SJCRH30 (cell line): Measurements from ENCODE around the gene PREX1. TPM values are rescaled to one million over a fixed set of nuclear protein-coding genes. Genes with fewer than 3 reads are reported as not detected.
"Not testable (repeated sequence)": the region's sequence is repeated elsewhere in the genome, so short reads cannot be mapped to it uniquely, and the experiment has no call there.

Experiments used
- DNase-seq, 2 experiments: peaks; one replicate each; pipeline ENCODE4 v3.0.0-alpha.2; 2015 to 2020
- H3K27ac ChIP-seq: fragments of 250-450 bp; sonication (Bioruptor Pico); 2 replicates; pipeline ENCODE4 v1.5.1; 2020; ENCODE audit warnings: mild to moderate bottlenecking, moderate library complexity
- H3K27me3 ChIP-seq: fragments of 250-450 bp; sonication (Bioruptor Pico); 2 replicates; pipeline ENCODE4 v1.5.1; 2020; ENCODE audit warnings: mild to moderate bottlenecking, moderate library complexity
- H3K36me3 ChIP-seq: fragments of 250-450 bp; sonication (Bioruptor Pico); 2 replicates; pipeline ENCODE4 v1.5.1; 2020; ENCODE audit warnings: mild to moderate bottlenecking, moderate library complexity
- H3K4me1 ChIP-seq: fragments of 250-450 bp; sonication (Bioruptor Pico); 2 replicates; pipeline ENCODE4 v1.5.1; 2020; ENCODE audit warnings: mild to moderate bottlenecking, moderate library complexity
- H3K4me3 ChIP-seq: fragments of 250-450 bp; sonication (Bioruptor Pico); 2 replicates; pipeline ENCODE4 v1.5.1; 2020; ENCODE audit warnings: mild to moderate bottlenecking, moderate library complexity
- H3K9me3 ChIP-seq: fragments of 250-450 bp; sonication (Bioruptor Pico); replicated peaks from 2 replicates; pipeline ENCODE4 v1.5.1; 2020; ENCODE audit warnings: mild to moderate bottlenecking, moderate library complexity
- total RNA-seq: library from RNA; depleted of rRNA; stranded (reverse); fragments of >200 nt; shearing (Covaris generic); gene quantifications from 2 replicates; pipeline ENCODE4 v1.2.3, GENCODE V29; 2014

Gene PREX1
- total RNA-seq, 1 experiment from 2014 or later = 88.9 TPM

DNA sequence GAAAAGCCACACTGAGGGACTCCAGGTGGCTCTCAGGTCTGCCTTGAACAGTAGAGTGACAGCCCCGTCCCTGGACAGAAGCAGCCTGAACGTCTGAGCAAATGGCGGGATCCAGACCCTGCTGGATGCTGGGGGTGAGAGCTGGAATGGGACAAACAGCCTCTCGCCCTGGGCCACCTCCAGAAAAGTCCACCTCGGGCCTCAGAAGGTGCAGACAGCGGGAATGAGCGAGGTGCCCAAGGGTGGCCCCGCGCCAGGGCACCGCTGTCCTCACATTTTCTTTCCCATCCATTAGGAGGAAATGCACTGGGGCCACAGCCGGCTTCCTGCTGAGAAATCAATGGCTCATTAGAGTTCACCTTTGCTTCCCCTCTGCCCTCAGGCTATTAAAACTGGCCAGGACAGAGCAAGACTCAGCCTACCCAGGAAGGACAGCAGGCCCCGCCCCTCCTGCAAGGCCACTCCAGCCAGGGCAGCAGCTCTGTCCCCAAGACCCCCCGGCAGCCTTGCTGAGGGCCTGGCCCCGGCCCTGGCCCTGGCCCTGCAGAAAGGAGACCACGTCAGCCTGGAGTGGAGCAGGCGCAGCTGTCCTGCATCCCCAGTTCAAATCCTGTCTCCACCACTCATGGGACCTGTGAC lies 229.4 kb downstream of the PREX1 start:
- H3K4me1 ChIP-seq = peaks cover 20% of the 10 kb centered on the region
- not testable (repeated sequence) for H3K36me3 ChIP-seq, H3K9me3 ChIP-seq, DNase-seq, H3K27ac ChIP-seq, H3K27me3 ChIP-seq, H3K4me3 ChIP-seq

DNA sequence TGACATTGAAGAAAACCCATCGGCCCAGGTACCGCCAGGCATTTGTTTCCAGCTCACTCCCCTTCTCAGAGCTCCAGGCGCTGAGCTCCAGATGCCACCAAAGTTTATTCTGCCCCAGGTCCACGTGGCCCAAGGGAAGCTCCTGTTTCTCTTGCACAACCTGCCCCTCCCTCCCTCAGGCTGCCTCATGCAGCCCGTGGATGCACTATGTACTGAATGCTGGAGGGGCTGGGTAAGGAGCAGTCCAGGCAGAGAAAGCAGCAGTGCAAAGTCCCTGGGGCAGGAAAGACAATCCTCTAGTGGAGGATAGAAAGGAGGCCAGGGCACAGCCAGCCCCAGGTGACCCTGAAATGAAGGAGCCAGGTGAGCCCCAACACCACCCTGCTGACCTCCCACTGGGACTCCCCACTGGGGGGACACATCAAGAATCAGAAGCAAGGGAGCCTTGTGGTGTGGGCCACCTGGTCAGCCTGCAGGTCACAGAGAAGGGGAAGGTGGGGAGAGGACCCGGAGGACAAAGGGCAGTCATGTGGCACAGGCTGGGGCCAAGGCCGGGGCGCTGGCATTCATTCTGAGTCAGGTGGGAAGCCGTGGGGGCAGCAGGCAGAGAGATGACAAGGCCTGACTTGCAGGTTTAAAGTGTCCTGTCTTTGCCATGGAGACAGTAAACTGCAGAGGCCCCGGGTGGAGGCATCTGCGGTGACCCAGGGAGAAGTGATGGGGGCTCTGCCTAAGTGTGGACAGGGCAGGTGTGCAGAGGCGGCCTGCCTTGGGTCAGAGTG lies 230.1 kb downstream of the PREX1 start:
- H3K9me3 ChIP-seq = peaks cover 5% of the 10 kb centered on the region; the same call in 1 of the 2 replicates
- H3K27ac ChIP-seq = no peak overlapping the region
- H3K27me3 ChIP-seq = no peaks in the 10 kb centered on the region
- H3K4me1 ChIP-seq = peaks cover 13% of the 10 kb centered on the region
- H3K4me3 ChIP-seq = no peak overlapping the region
- no peaks in the 10 kb centered on the region for H3K36me3 ChIP-seq
- no peak for DNase-seq

DNA sequence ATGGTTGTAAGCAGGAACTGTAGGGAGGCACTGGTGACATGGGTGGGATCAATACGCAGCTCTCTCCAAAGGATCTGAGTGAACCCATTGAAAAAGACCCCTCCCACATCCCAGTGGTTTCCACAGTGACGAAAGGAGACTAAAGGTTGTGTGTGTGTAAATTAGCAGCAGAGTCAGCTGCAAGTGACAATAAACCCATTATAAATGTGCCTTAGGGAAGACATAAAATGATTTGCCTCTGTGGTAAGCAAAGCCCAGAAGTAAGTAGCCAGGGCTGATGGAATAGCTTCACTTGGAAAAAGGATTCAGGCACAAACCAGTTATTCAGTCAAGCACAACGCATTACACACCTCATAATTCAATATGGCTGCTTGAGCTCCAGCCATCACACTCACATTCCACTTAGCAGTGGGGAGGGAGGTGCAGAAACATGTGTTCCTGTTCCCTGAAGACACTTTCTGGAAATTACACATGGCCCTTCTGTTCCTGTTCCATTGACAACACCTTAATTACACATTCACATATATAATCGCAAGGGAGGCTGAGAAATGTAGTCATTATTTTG lies 231.4 kb downstream of the PREX1 start:
- Histone ChIP-seq H3K4me1 (peaks cover 18% of the 10 kb centered on the region), H3K36me3 (no peaks in the 10 kb centered on the region), H3K4me3 (no peak overlapping the region), H3K27me3 (no peaks in the 10 kb centered on the region), H3K27ac (no peak overlapping the region), H3K9me3 (0 out of 2 replicates have a peak, but pooled peaks cover 2% of the 10 kb centered on the region)
- DNase-seq = no peak

DNA sequence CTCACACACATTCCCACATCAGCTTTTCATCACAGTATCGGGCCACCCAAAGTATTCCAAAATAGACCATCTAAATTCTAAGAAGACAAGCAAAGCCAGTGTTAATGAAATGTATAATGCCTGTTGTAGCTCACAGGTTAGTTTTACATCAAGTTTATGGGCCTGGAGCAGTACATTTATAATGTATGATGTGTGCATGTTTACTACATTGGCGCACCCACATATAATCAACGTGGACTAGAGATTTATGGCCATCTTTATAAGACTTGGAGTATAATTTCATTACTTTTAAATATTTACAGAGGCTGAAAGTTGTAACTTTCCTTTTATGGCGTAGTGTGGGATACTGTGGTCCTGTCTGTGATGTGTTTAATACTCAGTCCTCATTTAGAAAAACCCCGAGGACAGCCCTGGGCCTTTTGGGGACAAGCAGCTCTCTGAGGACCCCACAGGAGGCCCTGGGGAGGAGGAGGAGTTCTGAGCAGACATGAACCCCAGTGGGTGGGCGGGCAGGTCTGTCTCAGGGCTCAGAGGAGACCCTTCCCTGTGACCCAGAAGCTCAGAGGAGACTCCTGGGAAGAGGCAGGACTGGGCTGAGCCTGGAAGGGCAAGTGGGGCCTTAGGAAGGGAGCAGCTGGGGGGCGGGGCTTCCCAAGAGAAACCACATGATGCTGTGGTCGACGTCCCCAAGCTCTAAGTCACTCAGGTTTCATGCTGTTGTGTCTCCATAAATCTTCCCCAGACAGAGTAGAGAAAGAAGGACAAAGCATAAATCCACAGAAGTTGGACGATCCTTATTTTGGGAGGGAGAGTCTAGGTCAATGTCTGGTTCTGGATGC lies 232.1 kb downstream of the PREX1 start:
- H3K4me3 ChIP-seq = no peak overlapping the region
- H3K36me3 ChIP-seq = no peaks in the 10 kb centered on the region
- DNase-seq = peak; percentile 73 to 87
- 0 out of 2 replicates have a peak, but pooled peaks cover 2% of the 10 kb centered on the region for H3K9me3 ChIP-seq
- H3K27me3 ChIP-seq = no peaks in the 10 kb centered on the region
- H3K27ac ChIP-seq = no peak overlapping the region
- peaks cover 18% of the 10 kb centered on the region for H3K4me1 ChIP-seq

DNA sequence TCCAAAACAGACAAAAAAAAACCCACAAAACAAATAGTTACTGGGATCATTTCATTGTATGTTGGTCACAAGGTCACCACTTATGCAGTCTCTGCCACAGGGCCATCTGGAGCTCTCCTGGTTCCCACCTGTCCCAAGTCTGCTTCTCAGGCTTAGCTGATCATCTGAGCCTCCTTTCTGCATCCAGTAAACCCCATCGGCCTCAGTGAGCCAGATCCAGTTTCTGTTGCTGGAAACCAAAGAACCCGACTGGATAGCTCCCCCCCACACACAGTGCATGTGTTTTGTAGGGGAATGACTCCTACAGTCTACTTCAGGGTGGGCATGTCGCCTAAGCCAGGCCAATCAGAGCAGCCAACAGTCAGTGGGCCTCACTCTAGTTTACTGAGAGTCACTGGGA lies 233.3 kb downstream of the PREX1 start:
- no peaks in the 10 kb centered on the region for H3K36me3 ChIP-seq
- DNase-seq = peak in 1 of 2 experiments; percentile 62
- peaks cover 18% of the 10 kb centered on the region for H3K4me1 ChIP-seq
- H3K27me3 ChIP-seq = no peaks in the 10 kb centered on the region
- H3K9me3 ChIP-seq = 0 out of 2 replicates have a peak, but pooled peaks cover 2% of the 10 kb centered on the region
- no peak overlapping the region for H3K4me3 ChIP-seq
- H3K27ac ChIP-seq = no peak overlapping the region

DNA sequence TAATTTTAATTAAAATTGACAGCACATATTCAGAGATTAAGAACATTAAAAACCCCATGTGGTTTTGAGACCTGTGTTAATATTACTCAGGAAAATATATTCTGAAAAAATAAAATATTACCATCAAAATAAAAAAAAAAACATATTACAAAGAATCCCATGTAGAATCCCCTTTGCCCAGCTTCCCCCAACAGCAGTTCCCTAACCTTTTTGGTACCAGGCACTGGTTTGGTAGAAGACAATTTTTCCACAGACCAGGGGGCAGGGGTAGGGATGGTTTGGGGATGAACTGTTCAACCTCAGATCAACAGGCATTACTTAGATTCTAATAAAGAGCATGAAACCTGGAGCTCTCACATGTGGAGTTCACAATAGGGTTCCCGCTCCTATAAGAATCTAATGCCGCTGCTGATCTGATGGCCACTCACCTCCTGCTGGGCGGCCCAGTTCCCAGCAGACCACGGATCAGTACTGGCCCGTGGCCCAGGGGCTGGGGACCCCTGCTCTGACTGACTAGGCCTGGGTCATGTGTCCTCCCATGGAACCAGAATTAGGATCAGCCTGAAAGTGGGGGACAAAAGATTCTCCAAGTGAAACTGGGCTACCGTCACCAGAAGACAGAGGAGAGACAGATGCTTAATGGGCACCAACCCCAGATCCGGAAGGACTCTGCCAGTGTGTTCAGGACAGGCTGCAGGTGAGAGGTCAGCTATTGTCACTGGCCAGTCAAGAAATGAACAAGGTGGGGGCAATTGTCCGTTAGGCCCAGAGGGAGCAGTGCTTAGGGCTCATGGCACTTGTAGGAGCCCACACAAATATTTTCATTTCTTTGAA lies 235.5 kb downstream of the PREX1 start:
- Histone ChIP-seq H3K4me3 (no peak overlapping the region), H3K4me1 (peaks cover 18% of the 10 kb centered on the region), H3K9me3 (0 out of 2 replicates have a peak, but pooled peaks cover 2% of the 10 kb centered on the region), H3K27ac (no peak overlapping the region), H3K36me3 (no peaks in the 10 kb centered on the region), H3K27me3 (no peaks in the 10 kb centered on the region)
- no peak for DNase-seq

DNA sequence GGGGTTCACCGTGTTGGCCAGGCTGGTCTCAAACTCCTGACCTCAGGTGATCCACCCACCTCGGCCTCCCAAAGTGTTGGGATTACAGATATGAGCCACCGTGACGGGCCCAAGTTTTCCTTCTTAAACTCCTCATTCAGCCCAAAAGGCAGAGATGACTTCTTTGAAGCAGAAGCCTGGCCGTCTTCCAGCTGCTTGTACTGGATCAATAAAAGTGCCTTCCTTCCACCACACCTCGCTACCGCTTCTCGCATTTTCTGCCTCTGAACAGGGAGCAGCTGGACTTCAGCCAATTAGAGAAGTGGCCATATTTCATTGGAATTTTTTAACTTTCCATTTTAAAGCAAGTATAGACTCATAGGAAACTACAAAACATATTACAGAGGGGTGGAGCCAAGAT lies 241.1 kb downstream of the PREX1 start:
- no peak overlapping the region for H3K4me3 ChIP-seq
- 0 out of 2 replicates have a peak, but pooled peaks cover 2% of the 10 kb centered on the region for H3K9me3 ChIP-seq
- no peak overlapping the region for H3K27ac ChIP-seq
- no peak for DNase-seq
- peaks cover 18% of the 10 kb centered on the region for H3K4me1 ChIP-seq
- H3K36me3 ChIP-seq = no peaks in the 10 kb centered on the region
- no peaks in the 10 kb centered on the region for H3K27me3 ChIP-seq

DNA sequence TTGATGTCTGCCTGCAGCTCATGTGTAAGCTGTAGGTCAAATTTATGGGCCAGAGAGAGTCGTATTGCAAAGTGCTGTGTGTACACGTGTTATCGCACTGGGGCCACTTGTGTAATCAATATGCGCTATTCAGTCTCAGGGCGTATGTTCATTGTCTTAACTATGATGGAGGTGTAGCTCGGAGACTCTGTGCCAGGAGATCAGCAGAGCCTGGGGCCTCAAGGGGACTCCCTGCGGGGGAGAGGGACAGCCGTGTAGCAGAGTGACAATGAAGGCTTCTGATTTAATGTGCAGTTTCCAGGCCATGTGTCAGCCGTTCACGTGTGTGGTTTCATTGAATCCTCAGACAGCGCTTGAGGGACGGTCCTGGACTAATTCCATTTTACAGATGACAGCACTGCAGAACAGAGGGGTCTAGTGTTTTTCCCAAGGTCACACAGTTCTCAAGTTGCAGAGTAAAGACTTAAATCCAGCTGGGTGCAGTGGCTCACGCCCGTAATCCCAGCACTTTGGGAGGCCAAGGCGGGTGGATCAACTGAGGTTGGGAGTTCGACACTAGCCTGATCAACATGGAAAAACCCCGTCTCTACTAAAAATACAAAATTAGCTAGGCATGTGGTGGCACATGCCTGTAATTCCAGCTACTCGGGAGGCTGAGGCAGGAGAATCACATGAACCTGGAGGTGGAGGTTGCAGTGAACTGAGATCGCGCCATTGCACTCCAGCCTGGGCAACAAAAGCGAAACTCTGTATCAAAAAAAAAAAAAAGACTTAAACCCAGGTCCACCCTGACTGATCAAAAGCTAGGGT lies 242.5 kb downstream of the PREX1 start:
- no peak overlapping the region for H3K4me3 ChIP-seq
- peaks cover 17% of the 10 kb centered on the region for H3K4me1 ChIP-seq
- H3K9me3 ChIP-seq = no peaks in the 10 kb centered on the region
- H3K27ac ChIP-seq = no peak overlapping the region
- DNase-seq = peak; percentile 73 to 84
- H3K36me3 ChIP-seq = no peaks in the 10 kb centered on the region
- H3K27me3 ChIP-seq = no peaks in the 10 kb centered on the region

DNA sequence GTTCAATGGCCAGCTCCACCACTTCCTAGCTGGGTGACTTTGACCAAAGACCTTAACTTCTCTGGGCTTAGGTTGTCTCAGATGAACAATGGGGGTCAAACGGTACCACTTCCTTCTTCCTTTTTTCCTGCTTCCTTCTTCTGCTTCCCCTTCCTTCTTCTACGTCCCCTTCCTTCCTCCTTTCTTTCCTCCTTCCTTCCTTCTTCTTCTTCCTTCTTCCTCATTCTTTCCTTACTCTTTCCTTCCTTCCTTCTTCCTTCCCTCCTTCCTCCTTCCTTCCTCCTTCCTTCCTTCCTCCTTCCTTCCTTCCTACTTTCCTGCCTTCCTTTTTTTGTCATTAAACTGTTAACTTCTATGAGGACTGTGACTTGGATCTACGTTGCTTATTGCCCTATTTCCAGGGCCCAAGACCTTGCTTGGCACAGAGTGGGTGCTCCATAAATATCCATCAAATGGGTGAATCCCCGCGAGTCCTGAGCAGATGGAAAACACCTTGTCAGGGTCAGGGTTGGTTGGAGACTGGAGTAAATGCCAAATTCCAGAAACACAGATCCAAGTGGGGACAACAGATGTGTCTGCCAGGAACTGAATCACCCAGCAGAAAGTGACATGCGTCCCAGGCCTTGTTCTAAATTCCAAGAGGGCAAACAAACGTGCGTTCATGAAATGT lies 243.3 kb downstream of the PREX1 start:
- Histone ChIP-seq H3K36me3 (no peaks in the 10 kb centered on the region), H3K27ac (no peak overlapping the region), H3K4me3 (no peak overlapping the region), H3K27me3 (no peaks in the 10 kb centered on the region), H3K9me3 (no peaks in the 10 kb centered on the region), H3K4me1 (peaks cover 17% of the 10 kb centered on the region)
- no peak for DNase-seq

DNA sequence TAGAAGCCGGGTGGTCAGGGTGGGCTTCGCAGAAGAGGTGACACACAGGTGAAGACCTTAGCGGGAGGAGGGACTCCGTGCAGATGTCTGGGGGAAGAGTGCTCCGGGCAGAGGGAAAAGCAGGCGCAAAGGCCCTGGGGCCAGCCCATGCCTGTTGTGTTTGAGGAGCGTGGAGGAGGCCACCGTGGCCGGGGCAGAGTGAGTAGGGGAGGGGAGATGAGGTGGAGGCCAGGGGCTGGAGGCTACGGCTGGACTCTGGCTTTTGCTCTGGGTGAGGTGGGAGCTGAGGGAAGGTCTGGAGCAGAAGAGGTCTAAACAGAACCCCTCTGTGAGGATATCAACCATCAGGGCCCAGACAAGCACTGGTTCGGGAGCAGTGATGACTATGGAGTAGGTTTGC lies 244.0 kb downstream of the PREX1 start:
- H3K27ac ChIP-seq = no peak overlapping the region
- no peaks in the 10 kb centered on the region for H3K36me3 ChIP-seq
- DNase-seq = no peak
- no peaks in the 10 kb centered on the region for H3K9me3 ChIP-seq
- peaks cover 17% of the 10 kb centered on the region for H3K4me1 ChIP-seq
- no peaks in the 10 kb centered on the region for H3K27me3 ChIP-seq
- no peak overlapping the region for H3K4me3 ChIP-seq

DNA sequence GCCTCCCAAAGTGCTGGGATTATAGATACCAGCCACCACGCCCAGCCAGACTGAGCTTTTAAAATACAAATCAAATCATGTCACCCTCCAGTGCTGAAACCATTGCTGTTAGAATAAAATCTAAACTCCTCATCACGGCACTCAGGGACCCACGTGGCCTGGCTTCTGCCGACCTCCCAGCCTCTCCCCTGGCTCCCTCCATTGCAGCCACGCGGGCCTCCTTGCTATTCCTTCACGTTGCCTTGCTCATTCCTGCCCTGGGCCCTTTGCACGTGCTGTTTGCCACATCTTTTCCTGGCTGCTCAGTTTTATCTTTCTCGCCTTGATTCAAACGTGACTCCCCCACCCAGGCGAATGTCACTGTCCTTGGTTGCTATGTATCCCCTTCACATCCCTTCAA lies 244.6 kb downstream of the PREX1 start:
- Histone ChIP-seq H3K27me3 (no peaks in the 10 kb centered on the region), H3K9me3 (no peaks in the 10 kb centered on the region), H3K36me3 (no peaks in the 10 kb centered on the region), H3K4me3 (no peak overlapping the region), H3K4me1 (peaks cover 17% of the 10 kb centered on the region), H3K27ac (no peak overlapping the region)
- DNase-seq = no peak

DNA sequence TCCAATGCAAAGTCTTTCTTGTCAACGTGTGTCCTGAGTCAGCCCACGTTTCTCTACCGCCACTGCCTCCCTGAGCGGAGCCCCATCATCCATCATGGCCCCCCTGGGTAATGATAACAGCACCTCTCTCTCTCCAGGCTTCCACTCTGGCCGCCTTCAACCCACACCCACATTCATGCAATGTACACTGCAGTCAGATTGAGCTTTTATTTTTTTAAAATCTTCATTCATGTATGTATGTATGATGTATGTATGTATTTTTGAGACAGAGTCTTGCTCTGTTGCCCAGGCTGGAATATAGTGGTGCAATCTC lies 245.2 kb downstream of the PREX1 start:
- DNase-seq = no peak
- H3K4me1 ChIP-seq = peaks cover 17% of the 10 kb centered on the region
- H3K36me3 ChIP-seq = no peaks in the 10 kb centered on the region
- H3K27ac ChIP-seq = no peak overlapping the region
- no peaks in the 10 kb centered on the region for H3K27me3 ChIP-seq
- H3K9me3 ChIP-seq = no peaks in the 10 kb centered on the region
- no peak overlapping the region for H3K4me3 ChIP-seq

DNA sequence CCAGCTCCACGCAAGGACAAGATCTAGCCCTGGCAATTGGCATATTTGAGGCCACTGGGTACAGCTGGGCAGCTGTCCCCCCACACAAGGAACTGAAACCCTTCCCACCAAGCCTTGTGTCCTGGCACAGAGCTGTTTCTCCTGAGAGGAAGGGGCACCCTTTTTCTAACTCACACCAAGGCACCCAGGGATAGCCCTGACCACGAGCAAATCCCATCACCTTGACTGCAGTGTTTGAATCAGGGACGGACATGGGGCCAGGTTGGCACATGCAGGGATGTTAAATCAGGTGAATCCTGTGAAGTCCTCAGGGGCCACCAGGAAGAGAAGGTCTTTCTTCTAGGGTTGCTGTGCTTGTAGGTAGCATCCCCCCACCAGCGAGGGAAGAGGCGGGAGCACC lies 246.6 kb downstream of the PREX1 start:
- H3K36me3 ChIP-seq = no peaks in the 10 kb centered on the region
- DNase-seq = no peak
- H3K4me3 ChIP-seq = no peak overlapping the region
- H3K27me3 ChIP-seq = no peaks in the 10 kb centered on the region
- peaks cover 17% of the 10 kb centered on the region for H3K4me1 ChIP-seq
- H3K27ac ChIP-seq = no peak overlapping the region
- H3K9me3 ChIP-seq = no peaks in the 10 kb centered on the region
